CD4-positive, alpha-beta T cell treated with Interleukin-17A for 4 hours (primary cell): ENCODE results near the gene DOCK4.

Experiments used
- DNase-seq: peaks from one replicate; pipeline ENCODE4 v3.0.0-alpha.2; 2020; ENCODE audit warnings: mixed read lengths

DOCK4 gene

DNA sequence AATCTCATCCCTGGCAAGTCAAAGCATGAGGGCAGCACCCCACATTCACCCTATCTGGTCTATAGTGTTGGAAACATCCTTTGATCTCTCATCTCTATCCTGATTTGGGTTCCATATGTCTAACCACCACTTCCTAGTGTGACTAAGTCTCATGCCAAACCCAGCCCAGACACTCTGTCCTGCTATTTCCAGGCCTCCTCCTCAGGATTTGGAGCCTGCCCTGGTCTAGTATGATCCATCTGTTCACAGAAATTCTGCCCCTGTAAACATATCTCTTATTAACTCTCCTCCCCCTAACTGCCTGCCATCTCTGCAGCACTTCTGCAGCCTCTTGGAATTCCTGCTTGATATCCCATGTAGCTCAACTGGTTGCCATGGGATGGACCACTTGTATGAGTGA is 323.0 kb downstream of the DOCK4 start:
- DNase-seq, result no peak

GRCh38 chr7:111878785-111879184 is 327.4 kb downstream of the DOCK4 start:
- DNase-seq, result no peak

DNA sequence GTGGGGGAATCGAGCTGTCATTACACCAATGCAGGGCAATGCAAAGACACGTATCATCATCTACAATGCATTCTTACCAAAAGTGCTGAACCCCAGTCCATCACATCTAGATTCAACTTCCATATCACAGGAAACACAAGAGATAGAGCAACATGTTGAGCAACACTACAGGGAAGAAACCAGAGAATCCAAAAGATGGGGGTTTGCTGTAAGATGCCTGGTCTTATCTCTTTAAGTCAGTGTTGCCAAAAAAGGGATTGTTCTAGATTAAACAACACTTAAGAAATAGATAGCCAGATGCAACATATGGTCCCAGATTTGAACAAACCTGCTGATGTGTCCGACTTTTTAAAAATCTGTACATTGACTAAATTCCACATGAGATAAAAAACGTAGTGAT is 328.3 kb downstream of the DOCK4 start:
- DNase-seq, result no peak

- no peak for DNase-seq
Observed at GRCh38 chr7:111873963-111874690, 332.1 kb downstream of the DOCK4 start.

DNA sequence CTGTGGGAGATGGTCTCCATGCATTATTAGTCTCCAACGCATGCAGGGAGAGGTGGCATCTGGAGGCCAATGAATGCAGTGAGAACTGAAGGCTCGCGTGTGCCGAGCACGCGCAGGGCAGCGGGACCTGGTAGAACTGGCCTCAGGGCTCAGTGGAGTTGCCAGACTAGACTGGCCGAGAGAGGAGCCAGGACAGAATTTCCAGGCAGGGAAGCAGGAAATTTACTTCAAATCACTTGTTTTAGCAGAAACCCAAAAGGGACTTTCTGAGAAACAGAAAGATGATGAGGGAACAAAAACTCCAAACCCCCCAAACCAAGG is 332.9 kb downstream of the DOCK4 start:
- DNase-seq, result no peak

- DNase-seq, result no peak
Observed at GRCh38 chr7:111872450-111873325, 333.5 kb downstream of the DOCK4 start.

DNA sequence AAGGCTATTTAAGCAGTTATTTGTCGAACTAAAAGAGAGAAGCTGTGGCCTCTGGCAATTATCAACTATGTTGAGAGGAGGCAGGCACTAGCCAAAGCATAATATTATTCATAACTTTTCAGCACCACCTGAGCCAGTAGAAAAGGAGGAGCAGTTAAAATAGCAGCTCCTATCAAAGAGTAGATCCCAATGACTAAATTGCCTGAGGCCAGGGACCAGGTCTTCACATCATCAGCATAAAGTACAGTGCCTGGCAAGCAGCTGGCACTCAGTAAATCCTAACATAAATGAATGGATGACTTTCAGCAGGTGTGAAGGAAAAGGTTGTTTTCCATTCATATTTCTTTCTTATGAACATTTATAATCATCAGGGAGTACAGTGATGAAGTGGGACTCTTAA is 334.9 kb downstream of the DOCK4 start:
- DNase-seq, result no peak

- no peak for DNase-seq
Observed at GRCh38 chr7:111869280-111869679, 336.9 kb downstream of the DOCK4 start.

DNA sequence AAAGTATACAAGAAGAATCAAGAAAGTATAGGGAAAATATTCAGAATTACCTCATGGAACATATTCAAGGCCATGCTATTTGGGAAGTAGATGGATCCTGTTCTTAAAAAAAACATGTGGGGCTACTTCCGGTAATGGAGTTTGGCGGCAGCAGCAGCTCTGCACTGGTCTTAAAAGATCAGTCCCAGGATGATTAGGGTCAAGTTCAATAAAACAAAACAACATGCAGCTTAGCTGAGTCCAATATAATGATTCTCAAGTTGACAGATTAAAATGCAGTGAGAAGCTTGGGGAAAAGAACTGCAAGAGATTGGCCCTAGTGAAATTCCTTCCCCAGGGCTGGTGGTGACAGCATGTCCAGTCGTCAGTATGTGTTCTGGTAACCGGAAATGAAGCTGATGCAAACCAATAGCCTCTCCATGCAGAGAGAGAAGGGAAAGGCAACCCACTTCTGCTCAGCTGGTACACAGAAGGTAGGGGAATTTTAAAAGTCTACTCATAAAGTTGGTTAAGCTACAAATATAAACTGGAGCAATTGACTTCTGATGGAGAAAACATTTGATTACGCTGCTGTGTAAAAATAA is 338.8 kb downstream of the DOCK4 start:
- no peak for DNase-seq

DNA sequence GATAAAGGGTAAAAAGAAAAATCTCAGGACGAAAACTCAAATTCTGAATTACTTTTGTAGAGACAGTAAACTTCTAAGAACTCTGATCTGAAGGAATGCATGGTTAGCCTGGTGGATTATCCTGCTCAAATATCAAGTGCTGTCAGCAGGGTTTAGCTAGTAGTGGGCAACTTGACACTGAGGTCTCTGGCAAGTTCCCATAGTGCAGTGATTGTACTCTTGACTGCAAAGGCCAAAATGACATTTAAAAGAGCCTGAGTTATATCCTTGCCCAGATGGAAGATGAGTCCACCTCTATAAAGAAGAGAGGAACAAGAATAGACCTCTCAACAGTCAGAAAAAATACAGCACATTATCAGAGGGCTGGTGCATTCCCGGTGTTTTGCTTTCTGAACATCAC is 339.4 kb downstream of the DOCK4 start:
- no peak for DNase-seq

- DNase-seq, result no peak
Observed at GRCh38 chr7:111865430-111865829, 340.8 kb downstream of the DOCK4 start.

- no peak for DNase-seq
Observed at GRCh38 chr7:111864291-111864976, 341.8 kb downstream of the DOCK4 start.

GRCh38 chr7:111863269-111863668 is 342.9 kb downstream of the DOCK4 start:
- no peak for DNase-seq

- no peak for DNase-seq
Observed at GRCh38 chr7:111860248-111860647, 346.0 kb downstream of the DOCK4 start.

GRCh38 chr7:111858331-111858730 is 347.9 kb downstream of the DOCK4 start:
- no peak for DNase-seq

GRCh38 chr7:111855842-111856227 is 350.4 kb downstream of the DOCK4 start:
- no peak for DNase-seq

- no peak for DNase-seq
Observed at GRCh38 chr7:111855161-111855841, 350.9 kb downstream of the DOCK4 start.

DNA sequence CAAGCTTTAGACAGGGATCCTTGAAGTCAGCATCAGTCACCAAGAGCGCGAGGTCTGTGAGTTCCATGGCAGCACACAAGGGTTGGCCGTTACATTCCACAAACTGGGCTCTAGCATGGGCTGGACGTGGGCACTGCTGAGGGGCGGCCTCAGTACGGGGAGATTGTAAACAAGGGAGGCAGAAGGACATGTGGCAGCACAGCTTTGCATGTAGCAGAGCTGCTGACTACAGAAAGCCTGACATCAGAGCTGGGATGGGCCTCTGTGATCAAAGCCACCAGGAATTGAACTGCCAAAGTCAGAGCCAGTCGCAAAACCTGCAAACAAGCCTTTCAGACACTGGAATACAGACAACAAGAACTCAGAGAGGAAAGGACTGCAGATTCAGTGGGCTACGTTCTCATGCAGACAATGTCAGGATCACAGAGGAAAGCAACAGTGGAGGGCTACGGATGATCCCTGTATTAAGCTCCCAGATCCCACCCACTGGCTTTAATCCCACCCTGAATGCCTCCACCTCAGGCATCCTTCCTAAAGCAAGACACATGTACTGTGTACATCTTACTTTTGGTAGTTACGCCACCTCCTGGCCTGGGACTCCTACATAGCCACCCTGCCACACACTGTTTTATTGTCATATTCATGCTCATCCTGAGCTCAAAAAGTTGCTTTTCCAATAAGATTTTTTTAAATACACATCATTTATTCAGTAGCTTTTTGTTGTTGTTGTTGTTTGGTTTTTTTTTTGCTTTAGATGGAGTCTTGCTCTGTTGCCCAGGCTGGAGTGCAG is 352.8 kb downstream of the DOCK4 start:
- DNase-seq, result no peak

DNA sequence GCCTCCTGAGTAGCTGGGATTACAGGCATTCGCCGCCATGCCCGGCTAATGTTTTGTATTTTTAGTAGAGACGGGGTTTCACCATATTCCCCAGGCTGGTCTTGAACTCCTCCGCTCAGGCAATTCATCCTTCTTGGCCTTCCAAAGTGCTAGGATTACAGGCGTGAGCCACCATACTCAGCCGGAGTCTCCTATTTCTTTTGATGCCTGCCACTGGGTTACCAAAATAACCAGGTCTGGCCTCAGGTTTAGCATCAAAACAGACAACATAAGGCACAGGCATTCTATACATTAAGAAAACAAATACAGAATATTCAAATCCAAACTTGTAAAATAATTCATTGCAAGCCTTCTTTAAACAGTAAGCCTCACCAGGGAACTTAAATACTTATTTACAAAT is 354.1 kb downstream of the DOCK4 start:
- DNase-seq, result no peak

DNA sequence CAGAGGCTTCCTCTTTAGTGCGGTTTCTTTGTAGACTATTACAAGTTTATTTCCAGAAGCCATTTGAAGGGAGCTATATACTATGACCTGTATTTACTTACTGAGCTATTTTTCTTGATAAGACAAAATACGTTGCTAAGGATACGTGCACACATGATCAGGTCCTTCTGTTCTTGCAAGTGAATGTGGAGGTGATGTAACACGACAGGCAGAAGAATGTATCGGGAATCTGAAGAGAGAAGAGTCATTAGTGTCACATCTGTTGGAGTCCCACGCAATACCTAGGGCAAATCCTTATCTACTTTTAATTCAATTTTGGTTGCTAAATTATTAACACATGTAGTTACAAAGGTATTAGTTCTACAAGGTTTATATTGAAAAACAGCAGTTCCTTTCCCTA is 359.3 kb downstream of the DOCK4 start:
- no peak for DNase-seq

GRCh38 chr7:111845853-111846252 is 360.3 kb downstream of the DOCK4 start:
- DNase-seq, result no peak
